GM12874 (cell line): ENCODE results near the gene LELP1.
A peak's percentile ranks its signal among the peaks of the same experiment; 100 is the strongest.

ENCODE experiments used
- TF ChIP-seq, protein P1 (sequence below): IDR thresholded peaks from 2 replicates; pipeline ENCODE4 v1.5.1; 2011; ENCODE audit warnings: low read depth, mild to moderate bottlenecking, control low read depth, low read length, moderate library complexity; ENCODE audit not compliant: insufficient read depth

Gene LELP1

DNA sequence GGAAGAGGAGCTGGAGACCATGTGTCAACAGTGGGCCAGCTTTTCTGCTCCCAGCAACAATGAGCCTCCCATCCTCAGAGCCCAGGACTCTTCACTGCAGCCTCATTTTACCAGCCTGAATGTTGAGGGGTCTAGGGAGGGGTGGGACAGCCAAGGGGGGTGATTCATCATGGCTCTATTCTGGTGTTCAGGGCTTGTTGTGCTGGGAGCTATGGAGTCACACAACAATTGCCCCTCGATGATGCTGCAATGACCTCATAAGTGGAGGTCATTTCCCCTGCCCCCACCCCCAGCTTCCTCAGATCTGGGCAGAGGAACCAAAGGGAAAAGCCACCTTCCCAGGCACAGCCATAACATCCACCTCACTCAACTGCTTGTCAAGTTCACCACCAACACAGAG is at the start of gene LELP1:
Gene LELP1, plus strand, starts transcription at position 301 of the 400 bp plus-strand sequence. CDS start 1,278 bp downstream, outside the sequence.
- TF ChIP-seq, protein P1, sequence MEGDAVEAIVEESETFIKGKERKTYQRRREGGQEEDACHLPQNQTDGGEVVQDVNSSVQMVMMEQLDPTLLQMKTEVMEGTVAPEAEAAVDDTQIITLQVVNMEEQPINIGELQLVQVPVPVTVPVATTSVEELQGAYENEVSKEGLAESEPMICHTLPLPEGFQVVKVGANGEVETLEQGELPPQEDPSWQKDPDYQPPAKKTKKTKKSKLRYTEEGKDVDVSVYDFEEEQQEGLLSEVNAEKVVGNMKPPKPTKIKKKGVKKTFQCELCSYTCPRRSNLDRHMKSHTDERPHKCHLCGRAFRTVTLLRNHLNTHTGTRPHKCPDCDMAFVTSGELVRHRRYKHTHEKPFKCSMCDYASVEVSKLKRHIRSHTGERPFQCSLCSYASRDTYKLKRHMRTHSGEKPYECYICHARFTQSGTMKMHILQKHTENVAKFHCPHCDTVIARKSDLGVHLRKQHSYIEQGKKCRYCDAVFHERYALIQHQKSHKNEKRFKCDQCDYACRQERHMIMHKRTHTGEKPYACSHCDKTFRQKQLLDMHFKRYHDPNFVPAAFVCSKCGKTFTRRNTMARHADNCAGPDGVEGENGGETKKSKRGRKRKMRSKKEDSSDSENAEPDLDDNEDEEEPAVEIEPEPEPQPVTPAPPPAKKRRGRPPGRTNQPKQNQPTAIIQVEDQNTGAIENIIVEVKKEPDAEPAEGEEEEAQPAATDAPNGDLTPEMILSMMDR, result no peak

DNA sequence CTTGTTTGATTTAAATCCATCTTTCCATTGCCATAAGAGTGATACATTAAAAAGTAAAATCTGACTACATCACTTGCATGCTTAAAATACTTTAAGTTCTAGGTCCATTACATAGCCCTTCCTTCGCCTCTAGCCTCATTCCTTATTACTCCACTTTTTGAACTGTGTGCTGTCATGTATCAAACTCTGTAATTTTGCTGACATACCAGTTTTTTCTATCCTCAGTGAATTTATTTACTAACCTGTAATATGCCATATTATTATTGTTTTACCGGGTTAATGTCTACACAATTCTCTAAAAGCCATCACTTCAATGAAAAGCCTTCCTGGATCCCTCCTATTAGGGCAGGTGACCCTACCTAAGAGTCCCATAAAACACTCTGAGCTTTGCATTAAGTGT is 47.7 kb upstream of the LELP1 start:
- TF ChIP-seq, protein P1, result no peak

- TF ChIP-seq, protein P1, result no peak
Observed at GRCh38 chr1:153168686-153169085, 34.5 kb upstream of the LELP1 start.

DNA sequence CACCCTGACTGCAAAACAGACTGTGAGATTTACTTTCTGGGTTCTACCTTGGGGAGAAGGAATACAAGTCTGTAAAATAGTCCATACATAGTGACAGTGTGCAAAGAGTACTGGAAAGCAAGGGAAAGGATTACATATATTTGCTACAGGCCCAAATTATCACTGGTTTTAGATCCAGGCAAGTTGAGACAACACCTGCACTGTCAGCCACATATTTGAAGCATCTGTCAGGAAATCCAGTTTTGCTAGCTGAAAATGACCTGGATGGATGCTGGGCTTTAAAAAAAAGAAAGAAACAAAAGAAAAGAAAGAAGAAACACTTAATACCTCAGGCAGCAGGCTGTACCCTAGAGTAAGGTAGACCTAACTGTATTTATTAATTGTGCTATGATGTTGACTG is 28.6 kb upstream of the LELP1 start:
- TF ChIP-seq, protein P1, result no peak

DNA sequence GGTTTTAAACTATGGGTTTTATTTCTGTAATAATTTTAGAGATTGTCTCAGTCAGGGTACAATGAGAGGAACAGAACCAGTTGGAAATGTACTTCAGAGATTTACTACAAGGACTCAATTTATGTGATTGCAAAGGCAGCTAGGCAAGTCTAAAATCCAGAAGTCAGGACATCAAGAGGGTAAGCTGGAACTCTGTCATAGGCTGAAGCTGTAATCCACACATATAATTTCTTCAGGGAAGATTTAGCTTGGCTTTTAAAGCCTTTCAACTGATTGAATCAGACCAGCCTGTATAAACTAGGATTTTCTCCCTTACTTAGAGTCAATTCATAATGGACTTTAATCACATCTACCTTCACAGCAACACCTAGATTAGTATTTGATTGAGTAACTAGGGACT is 24.3 kb upstream of the LELP1 start:
- TF ChIP-seq, protein P1, result no peak

DNA sequence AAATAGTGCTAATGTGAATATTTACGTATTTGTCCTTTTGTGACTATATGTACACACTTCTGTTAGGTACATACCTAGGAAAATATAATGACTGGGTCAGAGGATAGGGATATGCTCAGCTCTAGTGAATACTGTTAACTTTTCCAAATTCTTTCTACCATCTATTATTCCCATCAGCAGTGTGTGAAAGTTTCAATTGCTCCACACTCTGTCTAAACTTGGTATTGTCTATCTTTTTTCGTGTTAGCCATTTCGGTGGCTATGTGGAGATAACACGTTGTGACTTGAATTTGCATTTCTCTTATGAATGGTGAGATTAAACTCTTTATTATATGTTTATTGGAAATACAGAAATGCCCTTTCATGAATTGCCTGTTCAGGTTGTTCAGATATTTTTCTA is 22.7 kb upstream of the LELP1 start:
- TF ChIP-seq, protein P1, result no peak

- TF ChIP-seq, protein P1, result 0 out of 2 replicates have a peak, but pooled peaks have one; percentile 12
Observed at GRCh38 chr1:153190373-153190772, 12.9 kb upstream of the LELP1 start.
